ENCODE results near the gene SRL. TPM values are rescaled to one million over a fixed set of nuclear protein-coding genes. Genes with fewer than 3 reads are reported as not detected.

Gene SRL
- 0.06 TPM for total RNA-seq (2013)
- not detected for polyA plus RNA-seq
- not detected in 2 replicates for polyA minus RNA-seq
- 0 to 0.90 (median 0.13) reads per million in 11 experiments for total RNA-seq

GRCh38 chr16:4241928-4242283 lies at the start of gene SRL:
Gene SRL (minus strand): TSS chr16:4242080. CDS start chr16:4242067, 13 bp downstream.
- H2AFZ ChIP-seq (ENCODE audit: insufficient read depth, low read depth, low read length, poor library complexity, severe bottlenecking) = no peak within 1 kb of the TSS
- peak within 1 kb of the TSS in 1 of 7 donors; percentile 60 for H3K27ac Mint-ChIP-seq
- H3K4me3 Mint-ChIP-seq = no peak within 1 kb of the TSS

GRCh38 chr16:4290236-4290830 lies 48.5 kb upstream of the SRL start:
- Histone ChIP-seq H3K79me2 (ENCODE audit: insufficient read depth, low read length) (no peaks in the 10 kb centered on the region), H3K4me3 (replicated peaks in 1 of 3; ENCODE audit: low read depth in 2 of 3, low read length in 3 of 3) (no peak overlapping the region), H4K20me1 (ENCODE audit: insufficient read depth, low read length) (no peaks in the 10 kb centered on the region), H3K36me3 (replicated peaks in 1 of 2; ENCODE audit: control insufficient read depth in 1 of 2, insufficient read depth in 2 of 2, low read length in 2 of 2) (no peaks in the 10 kb centered on the region), H3K27me3 (ENCODE audit: control insufficient read depth in 2 of 2, insufficient read depth in 2 of 2, low read length in 2 of 2) (peaks cover 0 to 13% of the 10 kb centered on the region in 2 donors), H2AFZ (ENCODE audit: insufficient read depth, low read depth, low read length, poor library complexity, severe bottlenecking) (no peak overlapping the region), H3K9me3 (replicated peaks in 1 of 2; ENCODE audit: control insufficient read depth in 1 of 2, insufficient read depth in 1 of 2, low read length in 2 of 2) (no peaks in the 10 kb centered on the region), H3K27ac (ENCODE audit: low read depth in 1 of 2, low read length in 2 of 2) (no peak overlapping the region), H3K9ac (ENCODE audit: insufficient read depth, low read length, poor library complexity, severe bottlenecking) (no peak overlapping the region), H3K4me1 (ENCODE audit: control insufficient read depth in 1 of 2, insufficient read depth in 2 of 2, low read length in 2 of 2) (peaks cover 7 to 9% of the 10 kb centered on the region in 2 donors), H3K4me2 (replicated peaks; ENCODE audit: extremely low read depth, low read length, poor library complexity, severe bottlenecking) (no peak overlapping the region)
- Mint-ChIP-seq H3K4me3 (no peak overlapping the region), H3K4me1 (peaks cover 9% of the 10 kb centered on the region), H3K36me3 (peaks cover 0 to 3% of the 10 kb centered on the region in 2 donors), H3K9me3 (peaks cover 0 to 2% (median 0%) of the 10 kb centered on the region in 7 donors), H3K27ac (peak overlapping the region in 3 of 7 donors; percentile 2 to 68 (median 14)), H3K27me3 (ENCODE audit: low read depth in 3 of 3) (peaks cover 28 to 41% (median 40%) of the 10 kb centered on the region in 3 donors)
- TF ChIP-seq CTCF (IDR thresholded peaks at IDR 0.05) = no peak
- WGBS (ENCODE audit: insufficient coverage) = 63% methylated on average over 4 of the region's 8 CpGs
- intact Hi-C loops (cut with micrococcal nuclease) = no loop called here
- peak in 2 of 3 donors; percentile 29 to 63 for DNase-seq

More at GRCh38 chr16:4241928-4242283, at the start of gene SRL:
- Histone ChIP-seq H3K4me2 (replicated peaks; ENCODE audit: extremely low read depth, low read length, poor library complexity, severe bottlenecking) (no peak within 1 kb of the TSS), H3K9me3 (replicated peaks in 1 of 2; ENCODE audit: control insufficient read depth in 1 of 2, insufficient read depth in 1 of 2, low read length in 2 of 2) (peaks cover 0 to 5% of the 10 kb centered on the region in 2 donors), H3K79me2 (ENCODE audit: insufficient read depth, low read length) (no peaks in the 10 kb centered on the region), H3K27me3 (ENCODE audit: control insufficient read depth in 2 of 2, insufficient read depth in 2 of 2, low read length in 2 of 2) (no peaks in the 10 kb centered on the region), H3K9ac (ENCODE audit: insufficient read depth, low read length, poor library complexity, severe bottlenecking) (no peak within 1 kb of the TSS), H4K20me1 (ENCODE audit: insufficient read depth, low read length) (no peaks in the 10 kb centered on the region), H3K27ac (ENCODE audit: low read depth in 1 of 2, low read length in 2 of 2) (no peak within 1 kb of the TSS), H3K36me3 (replicated peaks in 1 of 2; ENCODE audit: control insufficient read depth in 1 of 2, insufficient read depth in 2 of 2, low read length in 2 of 2) (no peaks in the 10 kb centered on the region), H3K4me1 (ENCODE audit: control insufficient read depth in 1 of 2, insufficient read depth in 2 of 2, low read length in 2 of 2) (peaks cover 0 to 2% of the 10 kb centered on the region in 2 donors), H3K4me3 (replicated peaks in 1 of 3; ENCODE audit: low read depth in 2 of 3, low read length in 3 of 3) (no peak within 1 kb of the TSS)
- DNase-seq = no peak
- peaks cover 18% of the 10 kb centered on the region for H3K4me1 Mint-ChIP-seq
- peaks cover 0 to 5% (median 0%) of the 10 kb centered on the region in 7 donors for H3K9me3 Mint-ChIP-seq
- WGBS (ENCODE audit: insufficient coverage) = 93% methylated on average over 10 of the region's 12 CpGs
- intact Hi-C loops (cut with micrococcal nuclease) = loop anchor here in 1 of 2 donors (10.0 kb wide), 1 partner anchor 257 kb away; no protein-coding TSS in a partner anchor
- TF ChIP-seq CTCF (IDR thresholded peaks at IDR 0.05) = no peak
- no peaks in the 10 kb centered on the region for H3K36me3 Mint-ChIP-seq
- peaks cover 4 to 16% (median 9%) of the 10 kb centered on the region in 3 donors for H3K27me3 Mint-ChIP-seq (ENCODE audit: low read depth in 3 of 3)
